Panc1 (cell line): ENCODE measurements around the gene CREB1. TPM values are rescaled to one million over a fixed set of nuclear protein-coding genes. Genes with fewer than 3 reads are reported as not detected.

Experiments used
- ATAC-seq: fragments of 200-7000 bp; cut with Tn5 transposase; 2 replicates; pipeline ENCODE4 v1.9.1; 2020; ENCODE audit warnings: mild to moderate bottlenecking, moderate library complexity
- BruUV-seq: library from RNA; stranded (reverse); fragments of 400-500 nt; replicated peaks from 2 replicates; lab custom pipeline; 2021; lab: Mats Ljungman, UMichigan
- CTCF ChIA-PET: fragments of 300-600 bp; sonication (Branson Sonifier 250); formaldehyde crosslinking; loops from one replicate; lab custom pipeline; 2022; ENCODE audit warnings: antibody characterized with exemption; lab: Charles Lee
- POLR2A ChIA-PET: fragments of 300-600 bp; sonication (Branson Sonifier 250); formaldehyde crosslinking; loops from one replicate; lab custom pipeline; 2022; ENCODE audit warnings: antibody characterized with exemption; lab: Charles Lee
- DNase-seq: peaks from one replicate; pipeline ENCODE4 v3.0.0-alpha.2; 2010; ENCODE audit warnings: low read depth, low spot score
- H3K27ac ChIP-seq: 2 replicates; pipeline ENCODE4 v1.5.1; 2011; ENCODE audit warnings: mild to moderate bottlenecking, low read length, inconsistent platforms
- H3K27me3 ChIP-seq: fragments of 200-500 bp; sonication (Bioruptor generic); 2 replicates; pipeline ENCODE4 v1.6.0; 2014; ENCODE audit warnings: low read length, inconsistent platforms; ENCODE audit not compliant: control insufficient read depth, insufficient read depth
- H3K36me3 ChIP-seq: fragments of 200-500 bp; sonication (Bioruptor generic); 2 replicates; pipeline ENCODE4 v1.5.1; 2014; ENCODE audit warnings: inconsistent platforms, mild to moderate bottlenecking, low read length, moderate library complexity; ENCODE audit not compliant: control insufficient read depth, insufficient read depth
- H3K4me1 ChIP-seq: 2 replicates; pipeline ENCODE4 v1.5.1; 2011; ENCODE audit warnings: inconsistent platforms, mild to moderate bottlenecking, low read length, moderate library complexity; ENCODE audit not compliant: control insufficient read depth, insufficient read depth
- H3K4me3 ChIP-seq, 2 experiments: 2 replicates each; pipeline ENCODE4 v1.5.1; 2011 to 2012; ENCODE audit warnings: low read depth in 2 of 2, low read length in 2 of 2, mild to moderate bottlenecking in 2 of 2, inconsistent platforms in 1 of 2, moderate library complexity in 1 of 2
- H3K9me3 ChIP-seq: fragments of 200-500 bp; sonication (Bioruptor generic); 2 replicates; pipeline ENCODE4 v1.5.1; 2014; ENCODE audit warnings: low read depth, mild to moderate bottlenecking, inconsistent platforms, low read length, moderate library complexity; ENCODE audit not compliant: control insufficient read depth, insufficient read depth
- CTCF ChIP-seq: fragments of 450-650 bp; IDR thresholded peaks from 2 replicates; pipeline ENCODE4 v1.5.1; 2017; ENCODE audit warnings: mild to moderate bottlenecking
- POLR2AphosphoS5 ChIP-seq: IDR thresholded peaks from 2 replicates; pipeline ENCODE4 v1.6.1; 2012; ENCODE audit warnings: mild to moderate bottlenecking, low read depth, low read length, moderate library complexity
- REST ChIP-seq, 2 experiments: IDR thresholded peaks; 2 replicates each; pipeline ENCODE4 v1.6.1; 2011 to 2012; ENCODE audit warnings: low read depth in 2 of 2, control low read depth in 1 of 2, low read length in 1 of 2, mild to moderate bottlenecking in 1 of 2, moderate library complexity in 1 of 2; ENCODE audit not compliant: insufficient read depth in 1 of 2
- SIN3A ChIP-seq: IDR thresholded peaks from 2 replicates; pipeline ENCODE4 v1.6.1; 2012; ENCODE audit warnings: low read depth, mild to moderate bottlenecking, low read length, moderate library complexity, borderline replicate concordance; ENCODE audit not compliant: insufficient read depth
- TCF7L2 ChIP-seq: IDR thresholded peaks from 2 replicates; pipeline ENCODE4 v1.6.1; 2011; ENCODE audit warnings: mild to moderate bottlenecking, low read depth, low read length, inconsistent platforms
- in situ Hi-C: cut with HindIII; loops from 2 replicates; pipeline ENCODE4 v1.10.0; 2016; ENCODE audit warnings: low sequenced_read_pairs, low pct_unique_long_range_greater_than_20kb
- intact Hi-C: fragments of 100-400 bp; cut with micrococcal nuclease; formaldehyde crosslinking; loops from one replicate; pipeline ENCODE4 v1.10.0; 2022; ENCODE audit not compliant: unreplicated experiment
- total RNA-seq: library from RNA; stranded (reverse); gene quantifications from one replicate; pipeline ENCODE4 v1.2.1, GENCODE V29; 2021; ENCODE audit not compliant: unreplicated experiment

Gene CREB1
- total RNA-seq, 1 experiment from 2014 or later = 31.1 TPM

- H3K9me3 ChIP-seq = no peaks in the 10 kb centered on the region
- CTCF ChIA-PET = no interaction called here
- ATAC-seq (no peak), DNase-seq (no peak)
- POLR2A ChIA-PET = interaction anchor here (0.7 kb wide), 1 partner anchor 14 kb away, joined by 4 read pairs; no protein-coding TSS in a partner anchor
- H3K27ac ChIP-seq = no peak overlapping the region
- TF ChIP-seq POLR2AphosphoS5 = no peak
- no peak for TF ChIP-seq CTCF
- TF ChIP-seq REST (IDR thresholded peaks at IDR 0.05; ENCODE audit: insufficient read depth in 1 of 2, low read depth in 2 of 2, low read length in 1 of 2) = no peak
- no peak for TF ChIP-seq SIN3A
- no peak for TF ChIP-seq TCF7L2
- H3K27me3 ChIP-seq = no peaks in the 10 kb centered on the region
- in situ Hi-C loops (no loop called here), intact Hi-C loops (no loop called here)
- no TSS peak for BruUV-seq
- H3K4me1 ChIP-seq = no peaks in the 10 kb centered on the region
- no peaks in the 10 kb centered on the region for H3K36me3 ChIP-seq
- H3K4me3 ChIP-seq = no peak overlapping the region
These were observed 17.1 kb downstream of the CREB1 start for GRCh38 chr2:207546822-207547221.

GRCh38 chr2:207549145-207549544 lies 19.4 kb downstream of the CREB1 start:
- H3K9me3 ChIP-seq = no peaks in the 10 kb centered on the region
- H3K27me3 ChIP-seq = no peaks in the 10 kb centered on the region
- no peak for DNase-seq
- ATAC-seq = no peak
- in situ Hi-C loops (no loop called here), intact Hi-C loops (no loop called here)
- TF ChIP-seq POLR2AphosphoS5 (no peak), CTCF (no peak), TCF7L2 (no peak), SIN3A (no peak), REST (IDR thresholded peaks at IDR 0.05; ENCODE audit: insufficient read depth in 1 of 2, low read depth in 2 of 2, low read length in 1 of 2) (no peak)
- H3K4me1 ChIP-seq = no peaks in the 10 kb centered on the region
- H3K27ac ChIP-seq = no peak overlapping the region
- BruUV-seq = TSS peak; percentile 18
- ChIA-PET CTCF (no interaction called here), POLR2A (no interaction called here)
- no peaks in the 10 kb centered on the region for H3K36me3 ChIP-seq
- H3K4me3 ChIP-seq = no peak overlapping the region
